HG03064 (cell line): ENCODE measurements around the gene KCNJ4.

Experiments
- ATAC-seq: cut with Tn5 transposase; IDR thresholded peaks from one replicate; pipeline ENCODE4 v1.9.1; 2021; ENCODE audit warnings: low read depth; ENCODE audit not compliant: unreplicated experiment

Gene KCNJ4

GRCh38 chr22:38435965-38436364 is 19.0 kb downstream of the KCNJ4 start:
- ATAC-seq: no peak

GRCh38 chr22:38435010-38435409 is 20.0 kb downstream of the KCNJ4 start:
- ATAC-seq: no peak

DNA sequence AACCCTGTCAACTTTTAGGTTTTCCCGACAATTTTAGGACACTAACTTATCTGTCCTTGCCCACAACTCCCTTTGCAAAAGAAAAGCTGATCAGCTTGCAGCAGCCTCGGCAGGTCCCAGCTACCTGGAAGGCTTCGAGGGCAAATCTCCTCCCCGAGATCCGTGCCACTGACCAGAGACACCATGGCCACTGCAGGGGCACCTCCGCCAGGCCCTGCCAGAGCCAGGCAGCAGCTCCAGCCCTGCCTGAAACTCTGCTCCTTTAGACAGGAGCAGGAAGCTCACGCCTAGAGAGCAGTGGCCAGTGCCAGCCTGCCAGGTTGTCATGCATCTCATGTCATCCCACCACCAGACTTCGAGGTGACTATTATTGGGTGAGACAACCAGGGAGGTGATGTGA is 21.1 kb downstream of the KCNJ4 start:
- no peak for ATAC-seq

- no peak for ATAC-seq
These were observed 22.7 kb downstream of the KCNJ4 start for GRCh38 chr22:38432264-38432663.

GRCh38 chr22:38431266-38432010 is 23.6 kb downstream of the KCNJ4 start:
- no peak for ATAC-seq

DNA sequence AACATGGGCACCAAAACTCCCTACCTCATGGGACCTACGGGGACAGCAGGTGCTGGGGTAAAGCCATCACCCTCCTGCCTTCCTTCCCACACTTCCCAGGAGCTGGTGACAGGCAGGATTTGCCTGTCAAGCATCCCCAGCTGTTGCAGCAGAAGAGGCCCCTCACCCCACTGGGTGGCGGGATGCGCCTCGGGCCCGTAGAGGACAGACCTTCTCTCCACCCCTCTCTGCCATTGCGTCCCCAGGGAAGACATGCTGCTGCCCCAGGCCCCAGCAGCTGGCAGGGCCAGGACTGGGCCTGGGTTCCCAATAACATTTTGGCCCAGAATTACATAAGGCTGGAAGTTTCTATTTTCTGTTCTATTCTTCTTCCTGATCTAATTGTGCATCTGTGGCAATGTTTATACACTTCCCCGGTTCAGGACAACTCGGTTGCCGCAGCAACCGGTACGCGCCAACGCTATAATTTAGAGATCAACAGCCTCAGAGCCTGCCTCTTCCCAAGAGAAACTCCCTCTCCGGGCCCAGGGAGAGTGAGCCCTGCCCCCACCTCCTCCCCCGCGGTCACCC is 25.4 kb downstream of the KCNJ4 start:
- no peak for ATAC-seq

DNA sequence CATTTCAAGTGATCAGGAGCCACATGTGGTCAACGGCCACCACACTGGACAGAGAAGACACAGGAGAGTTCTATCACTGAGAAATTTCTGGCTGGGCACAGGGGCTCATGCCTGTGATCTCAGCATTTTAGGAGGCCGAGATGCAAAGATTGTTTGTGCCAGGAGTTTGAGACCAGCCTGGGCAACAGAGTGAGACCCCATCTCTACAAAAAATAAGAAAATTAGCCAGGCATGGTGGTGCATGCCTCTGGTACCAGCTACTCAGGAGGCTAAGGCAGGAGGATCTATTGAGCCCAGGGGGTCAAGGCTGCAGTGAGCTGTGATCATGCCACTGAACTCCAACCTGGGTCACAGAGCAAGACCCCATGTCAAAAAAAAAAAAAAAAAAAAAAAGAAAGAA is 26.3 kb downstream of the KCNJ4 start:
- no peak for ATAC-seq

DNA sequence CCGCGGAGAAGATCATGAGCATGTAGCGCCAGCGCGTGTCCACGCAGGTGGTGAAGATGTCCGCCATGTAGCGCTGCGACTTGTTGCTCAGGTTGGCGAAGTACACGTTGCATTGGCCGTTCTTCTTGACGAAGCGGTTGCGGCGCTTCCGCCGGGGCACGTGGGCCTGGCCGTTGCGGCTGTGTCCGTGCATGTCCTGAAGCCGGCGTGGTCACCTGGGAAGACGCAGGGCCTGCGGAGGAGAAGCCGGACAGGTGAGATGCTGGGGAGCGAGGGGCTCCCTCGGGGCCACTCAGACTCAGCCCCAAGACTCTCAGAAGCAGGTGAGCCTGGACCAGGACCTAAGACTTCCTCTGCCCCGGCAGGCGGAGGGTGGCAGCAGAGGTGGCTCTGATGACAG is 27.1 kb downstream of the KCNJ4 start:
- no peak for ATAC-seq

GRCh38 chr22:38427465-38427864 is 27.5 kb downstream of the KCNJ4 start:
- no peak for ATAC-seq

DNA sequence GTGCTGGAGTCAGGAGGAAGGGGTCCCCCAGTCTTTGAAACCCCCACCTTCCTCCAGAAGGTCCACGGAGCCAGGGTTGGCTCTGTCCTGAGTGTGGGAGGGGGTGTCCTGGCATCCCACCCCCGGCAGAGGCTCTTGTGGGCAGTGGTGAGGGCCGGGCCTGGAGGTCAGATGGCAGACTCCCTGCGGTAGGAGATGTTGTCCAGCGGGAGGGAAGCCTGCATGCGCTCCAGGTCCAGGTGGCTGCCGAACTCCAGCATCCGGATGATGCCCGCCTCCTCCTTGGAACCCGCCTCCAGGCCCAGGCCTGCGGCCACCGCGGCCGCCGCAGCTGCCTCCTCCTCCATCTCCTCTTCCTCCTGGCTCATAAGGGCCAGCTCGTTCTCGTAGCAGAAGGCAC is 28.4 kb downstream of the KCNJ4 start:
- ATAC-seq: no peak

DNA sequence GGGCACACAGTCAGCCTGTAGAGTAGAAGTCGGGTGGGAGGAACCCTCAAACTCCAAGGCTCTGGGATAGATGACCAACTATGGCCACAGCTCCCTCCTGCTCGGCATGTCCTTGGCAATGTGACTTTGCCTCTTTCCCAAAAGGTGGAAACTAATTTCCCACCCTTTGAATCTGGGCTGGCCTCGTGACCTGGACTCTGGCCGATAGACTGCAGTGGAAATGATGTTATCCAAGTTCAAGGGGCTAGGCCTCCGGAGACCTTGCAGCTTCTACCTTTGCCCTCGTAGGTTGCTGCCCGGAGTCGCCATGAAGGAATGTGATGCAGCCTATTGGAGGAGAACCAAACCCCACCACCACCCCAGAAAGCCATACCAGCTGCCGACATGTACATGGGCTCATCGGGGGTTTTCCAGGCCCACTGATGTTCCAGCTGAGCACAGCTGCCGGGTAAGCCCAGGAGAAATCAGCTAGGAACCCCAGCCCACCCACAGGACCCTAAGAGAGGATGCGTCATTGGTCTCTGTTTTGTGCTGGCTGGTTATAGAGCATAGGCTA is 30.4 kb downstream of the KCNJ4 start:
- ATAC-seq: no peak

DNA sequence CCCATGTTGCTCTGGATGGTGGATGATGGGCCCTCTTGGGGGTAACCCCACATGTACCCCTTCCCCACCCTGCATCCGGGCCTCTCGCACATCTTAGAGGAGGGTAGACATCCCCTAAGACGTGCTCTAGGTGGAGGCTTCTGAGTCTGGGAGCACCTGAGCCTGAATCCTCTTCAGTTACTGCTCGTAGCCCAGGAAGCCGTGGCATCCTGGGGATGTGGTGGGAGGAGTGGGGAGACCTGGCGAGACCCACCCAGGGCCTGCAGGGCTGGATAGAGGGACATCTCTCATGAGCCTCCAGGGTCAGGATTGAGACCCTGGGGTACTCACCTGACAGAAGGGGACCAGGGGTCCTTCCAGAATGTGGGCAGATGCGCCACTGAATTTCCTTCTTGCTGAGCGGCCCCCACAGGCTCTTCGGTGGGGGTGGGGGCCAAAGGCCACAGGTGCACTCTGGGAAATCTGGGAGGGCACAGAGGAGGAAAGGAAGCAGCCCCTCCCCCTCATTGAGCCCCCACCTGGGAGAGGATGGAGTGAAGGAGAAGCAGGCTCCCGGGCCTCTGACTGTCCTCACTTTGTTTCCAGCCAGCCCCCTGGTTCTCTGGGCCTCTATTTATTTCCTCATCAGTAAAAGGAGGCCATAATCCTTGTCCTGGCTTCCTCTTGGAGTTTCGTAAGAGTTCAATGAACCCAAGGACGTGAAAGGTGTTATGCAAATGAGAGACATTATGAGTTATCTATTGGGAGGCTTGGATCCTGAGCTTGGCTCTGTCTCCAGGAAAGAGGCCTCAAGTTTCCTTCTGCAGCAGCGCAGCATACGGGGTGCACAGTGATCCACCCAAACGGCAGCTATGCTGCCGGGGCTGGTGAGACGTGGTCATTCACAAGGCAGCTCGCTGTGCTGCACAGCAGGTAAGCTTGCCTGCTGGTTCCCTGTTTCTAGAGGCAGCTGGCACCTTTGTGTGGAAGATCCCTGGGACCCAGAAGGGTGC is 31.2 kb downstream of the KCNJ4 start:
- no peak for ATAC-seq

- no peak for ATAC-seq
These were observed 32.1 kb downstream of the KCNJ4 start for GRCh38 chr22:38422611-38423511.

DNA sequence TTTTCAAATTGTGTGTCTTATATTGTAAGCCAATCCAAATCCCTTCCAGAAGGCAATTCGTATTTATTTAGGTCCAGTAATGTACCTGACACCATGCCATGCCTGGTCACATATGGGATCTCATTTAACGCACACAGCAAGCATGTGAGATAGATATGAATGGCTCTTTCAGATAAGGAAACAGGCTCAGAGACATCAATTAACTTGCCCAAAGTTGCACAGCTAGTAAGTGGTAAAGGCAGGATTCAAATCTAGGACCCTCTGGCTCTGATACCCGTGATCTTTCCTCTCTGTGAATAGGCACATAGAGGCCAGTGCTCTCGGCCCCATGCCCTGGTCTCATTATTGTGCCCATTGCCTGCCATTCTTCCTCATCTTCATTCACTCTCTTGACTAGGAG is 34.3 kb downstream of the KCNJ4 start:
- ATAC-seq: no peak

DNA sequence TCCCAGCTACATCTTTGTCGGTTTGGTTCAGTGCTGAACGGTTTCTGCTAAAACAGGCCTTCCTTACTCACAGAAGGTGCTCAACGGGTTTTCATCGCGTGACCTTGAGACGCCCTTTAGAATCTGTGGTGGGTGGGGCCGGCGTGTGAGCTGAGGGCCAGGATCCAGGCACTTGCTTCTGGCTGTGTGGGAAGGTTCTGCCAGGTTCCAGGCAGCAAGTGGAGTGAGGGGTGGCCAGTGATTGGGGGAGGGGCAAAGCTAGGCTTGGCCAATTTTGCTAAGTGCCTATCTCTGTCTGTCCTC is 35.2 kb downstream of the KCNJ4 start:
- no peak for ATAC-seq

GRCh38 chr22:38419121-38419857 is 35.7 kb downstream of the KCNJ4 start:
- no peak for ATAC-seq

DNA sequence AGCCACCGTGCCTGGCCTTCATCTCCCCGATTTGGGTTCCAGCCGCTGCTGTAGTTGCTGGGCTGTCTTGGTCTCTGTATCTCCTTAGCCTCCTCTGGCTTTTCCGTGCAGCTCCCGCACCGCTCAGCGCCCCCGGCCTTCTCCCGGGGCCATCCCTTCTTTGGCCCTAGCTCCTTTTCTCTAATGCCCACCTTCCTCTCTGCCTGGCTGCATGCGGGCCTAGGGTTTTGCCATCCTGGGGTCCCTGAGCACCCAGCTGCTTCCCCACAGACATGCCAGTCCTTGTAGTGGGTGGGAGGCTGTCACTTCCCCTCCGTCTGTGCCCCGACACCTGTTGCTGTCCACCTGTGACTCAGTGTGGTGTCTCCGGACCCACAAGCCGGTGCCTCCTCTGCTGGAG is 36.4 kb downstream of the KCNJ4 start:
- no peak for ATAC-seq

DNA sequence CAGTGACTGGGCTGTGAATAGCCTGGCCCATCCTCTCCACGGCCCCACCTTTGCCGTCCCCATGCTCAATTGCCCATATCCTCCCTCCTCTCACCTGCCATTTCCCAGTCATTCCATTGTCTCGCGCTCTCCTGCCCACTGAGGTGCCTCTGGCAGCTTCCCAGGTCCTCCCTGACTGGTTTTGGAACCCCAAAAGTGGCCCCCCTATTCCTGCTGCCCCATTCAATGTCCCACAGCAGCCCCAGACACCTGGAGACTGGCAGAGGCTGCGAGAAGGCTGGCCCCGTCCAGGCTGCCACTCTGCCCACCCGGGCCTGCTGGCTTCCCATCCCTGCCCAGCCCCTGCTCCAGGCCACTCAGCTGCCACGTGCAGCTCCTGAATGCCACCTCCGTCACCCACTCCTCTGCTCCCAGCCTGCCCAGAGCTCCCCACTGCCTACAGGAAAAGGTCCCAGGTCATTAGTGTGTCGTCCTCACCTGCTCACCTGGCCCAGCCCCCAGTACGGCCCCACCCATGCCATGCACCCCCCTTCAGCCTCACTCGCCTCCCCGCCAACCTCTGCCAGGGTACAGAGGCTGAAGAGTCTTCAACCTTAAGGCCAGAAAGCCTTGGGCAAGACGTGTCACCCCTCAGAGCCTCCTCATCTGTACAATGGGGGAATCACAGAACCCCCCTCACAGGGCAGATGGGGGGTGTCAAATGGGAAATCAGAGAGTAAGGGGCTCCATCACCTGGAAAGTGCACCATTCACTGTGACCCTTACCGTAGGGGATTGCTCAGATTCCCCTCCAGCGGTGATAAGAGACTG is 37.5 kb downstream of the KCNJ4 start:
- ATAC-seq: no peak
